SK-N-SH (cell line): ENCODE data around the gene DLG1. TPM values are rescaled to one million over a fixed set of nuclear protein-coding genes. Genes with fewer than 3 reads are reported as not detected.

Source experiments
- CTCF ChIA-PET: fragments of 300-600, 350-600 bp; formaldehyde crosslinking; extraction: SDS; loops from one replicate; lab custom pipeline; 2021; lab: Yijun Ruan, JAX
- POLR2A ChIA-PET: fragments of 350-600 bp; sonication (Branson Sonifier 250); formaldehyde crosslinking; extraction: SDS; loops from one replicate; lab custom pipeline; 2020; ENCODE audit warnings: antibody characterized with exemption, inconsistent platforms; lab: Yijun Ruan, JAX
- DNase-seq: peaks from one replicate; pipeline ENCODE4 v3.0.0; 2012
- H2AFZ ChIP-seq: fragments of 200-600 bp; sonication (generic); 2 replicates; pipeline ENCODE4 v1.8.1; 2016; ENCODE audit warnings: antibody characterized with exemption, mild to moderate bottlenecking, low read depth
- H3F3A ChIP-seq: fragments of 200-600 bp; sonication (generic); replicated peaks from 2 replicates; pipeline ENCODE3; 2016; ENCODE audit warnings: antibody characterized with exemption, mild to moderate bottlenecking; ENCODE audit not compliant: insufficient read depth
- H3K27ac ChIP-seq, 2 experiments: fragments of 200-500 bp in 1 of 2; fragments of 200-600 bp in 1 of 2; sonication (Bioruptor generic) in 1 of 2; sonication (generic), shearing (Covaris generic) in 1 of 2; 2 replicates each; pipeline versions ENCODE4 v1.5.1 to v1.6.1; 2014 to 2016; ENCODE audit warnings: low read depth in 2 of 2, inconsistent platforms in 1 of 2, low read length in 1 of 2, mild to moderate bottlenecking in 1 of 2, mixed read lengths in 1 of 2
- H3K27me3 ChIP-seq: fragments of 200-600 bp; sonication (generic), shearing (Covaris generic); 2 replicates; pipeline ENCODE4 v1.6.1; 2016; ENCODE audit warnings: mixed run types; ENCODE audit not compliant: insufficient read depth
- H3K36me3 ChIP-seq, 2 experiments: fragments of 200-500 bp in 1 of 2; fragments of 200-600 bp in 1 of 2; sonication (Bioruptor generic) in 1 of 2; sonication (generic) in 1 of 2; replicated peaks in 1 of 2; 2 replicates each; pipeline versions ENCODE3 to v1.5.1; 2014 to 2016; ENCODE audit warnings: low read length in 1 of 2, mild to moderate bottlenecking in 1 of 2; ENCODE audit not compliant: insufficient read depth in 2 of 2, control insufficient read depth in 1 of 2
- H3K4me1 ChIP-seq, 2 experiments: fragments of 200-500 bp in 1 of 2; fragments of 200-600 bp in 1 of 2; sonication (Bioruptor generic) in 1 of 2; sonication (generic), shearing (Covaris generic) in 1 of 2; 2 replicates each; pipeline versions ENCODE4 v1.5.1 to v1.6.1; 2014 to 2016; ENCODE audit warnings: low read depth in 1 of 2, low read length in 1 of 2, mixed run types in 1 of 2; ENCODE audit not compliant: insufficient read depth in 2 of 2, control insufficient read depth in 1 of 2
- H3K4me2 ChIP-seq: fragments of 200-600 bp; sonication (generic), shearing (Covaris generic); 2 replicates; pipeline ENCODE4 v1.6.1; 2017; ENCODE audit warnings: mixed run types
- H3K4me3 ChIP-seq, 2 experiments: fragments of 200-500 bp in 1 of 2; fragments of 200-600 bp in 1 of 2; sonication (Bioruptor generic) in 1 of 2; sonication (generic), shearing (Covaris generic) in 1 of 2; 2 replicates each; pipeline versions ENCODE4 v1.5.1 to v1.8.1; 2014 to 2016; ENCODE audit warnings: low read depth in 2 of 2, inconsistent platforms in 1 of 2, low read length in 1 of 2, mild to moderate bottlenecking in 1 of 2, mixed read lengths in 1 of 2, moderate library complexity in 1 of 2
- H3K79me2 ChIP-seq: fragments of 200-600 bp; sonication (generic); 2 replicates; pipeline ENCODE4 v1.8.1; 2017; ENCODE audit warnings: mild to moderate bottlenecking; ENCODE audit not compliant: insufficient read depth
- H3K9ac ChIP-seq: fragments of 200-600 bp; sonication (generic); 2 replicates; pipeline ENCODE4 v1.6.1; 2017; ENCODE audit warnings: mixed run types
- H3K9me2 ChIP-seq: fragments of 200-600 bp; sonication (generic); 2 replicates; pipeline ENCODE4 v1.6.1; 2017; ENCODE audit warnings: mixed run types
- H3K9me3 ChIP-seq: fragments of 200-600 bp; sonication (generic); 2 replicates; pipeline ENCODE4 v1.6.1; 2017; ENCODE audit warnings: mixed run types, mild to moderate bottlenecking, moderate library complexity
- H4K20me1 ChIP-seq: fragments of 200-600 bp; sonication (generic); 2 replicates; pipeline ENCODE4 v1.6.1; 2017; ENCODE audit warnings: mild to moderate bottlenecking, mixed run types; ENCODE audit not compliant: insufficient read depth
- ELF1 ChIP-seq: IDR thresholded peaks from 2 replicates; pipeline ENCODE4 v1.4.0; 2012
- FOSL2 ChIP-seq: IDR thresholded peaks from 2 replicates; pipeline ENCODE4 v1.4.0; 2012; ENCODE audit warnings: low read depth, mild to moderate bottlenecking, moderate library complexity, borderline replicate concordance
- FOXJ3 ChIP-seq: sonication (generic); formaldehyde crosslinking; IDR thresholded peaks from 2 replicates; pipeline ENCODE4 v1.5.1; 2020; ENCODE audit warnings: mild to moderate bottlenecking, missing genetic modification reagents
- FOXM1 ChIP-seq: IDR thresholded peaks from 2 replicates; pipeline ENCODE4 v1.4.0; 2012; ENCODE audit warnings: low read depth, mild to moderate bottlenecking
- GABPA ChIP-seq: IDR thresholded peaks from 2 replicates; pipeline ENCODE4 v1.4.0; 2012; ENCODE audit warnings: low read depth, mild to moderate bottlenecking
- JUND ChIP-seq: IDR thresholded peaks from 2 replicates; pipeline ENCODE4 v1.4.0; 2012
- TAF1 ChIP-seq: IDR thresholded peaks from 2 replicates; pipeline ENCODE4 v1.6.1; 2012; ENCODE audit warnings: low read depth, mild to moderate bottlenecking, low read length, moderate library complexity, borderline replicate concordance
- TEAD4 ChIP-seq: IDR thresholded peaks from 2 replicates; pipeline ENCODE4 v1.4.0; 2012; ENCODE audit warnings: mild to moderate bottlenecking, borderline replicate concordance; ENCODE audit not compliant: insufficient read depth
- YY1 ChIP-seq: IDR thresholded peaks from 2 replicates; pipeline ENCODE4 v1.4.0; 2012; ENCODE audit warnings: low read depth, mild to moderate bottlenecking
- WGBS: methylation state at CpG from one replicate; pipeline ENCODE4 v1.1.6; 2017; ENCODE audit warnings: low lambda C conversion rate; 5-methylcytosine and 5-hydroxymethylcytosine counted together
- polyA plus RNA-seq, 3 experiments: library from polyadenylated mRNA; depleted of rRNA; stranded (reverse); fragments of >200 nt; gene quantifications; 2 replicates each; pipeline ENCODE4 v1.2.3, GENCODE V29; 2012
- TF ChIP-seq, protein P1 (sequence below): fragments of 200-600 bp; sonication (generic); IDR thresholded peaks from 2 replicates; pipeline ENCODE4 v1.6.1; 2017; ENCODE audit warnings: antibody characterized with exemption, mild to moderate bottlenecking, moderate library complexity
- TF ChIP-seq, protein P2 (sequence below): IDR thresholded peaks from 2 replicates; pipeline ENCODE4 v1.4.0; 2012; ENCODE audit warnings: low read depth, borderline replicate concordance

The DLG1 gene
- polyA plus RNA-seq, 1 of the 3 experiments (the other 2 are of a cell fraction): 16.5 TPM

DNA sequence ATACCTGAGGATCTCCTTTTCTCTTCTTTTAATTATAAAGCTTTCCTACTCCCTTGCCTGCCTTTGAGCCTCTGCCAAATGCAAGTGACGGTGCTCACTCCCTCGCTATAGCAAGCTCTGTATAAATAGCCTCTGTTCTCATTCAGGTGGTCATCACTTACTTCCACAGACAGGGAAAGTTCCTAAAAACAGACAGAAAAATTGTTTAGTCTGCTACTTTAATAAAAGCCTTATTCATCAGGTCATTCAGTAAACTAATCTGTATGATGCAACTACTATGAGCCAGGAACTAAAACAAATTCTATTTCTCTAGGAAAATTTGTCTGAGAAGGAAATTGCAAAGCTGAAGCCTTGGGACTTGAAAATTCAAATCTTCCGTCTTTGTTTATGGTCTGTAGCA, 10.2 kb upstream of the DLG1 start:
- TF ChIP-seq TEAD4 (no peak), FOXJ3 (CRISPR knock-in tag) (no peak), GABPA (no peak), ELF1 (no peak)
- Histone ChIP-seq H3K27ac (peak overlapping the region; percentile 62 to 96; a peak in 3 of 4 replicates), H3K4me3 (no peak overlapping the region), H4K20me1 (no peaks in the 10 kb centered on the region), H3K79me2 (no peaks in the 10 kb centered on the region), H3K4me2 (0 out of 2 replicates have a peak overlapping the region, but pooled peaks have one; percentile 39), H3F3A (peaks cover 20% of the 10 kb centered on the region), H3K9me2 (no peaks in the 10 kb centered on the region), H3K4me1 (peaks cover 2 to 26% of the 10 kb centered on the region in 2 experiments; a peak in 3 of 4 replicates), H3K36me3 (no peaks in the 10 kb centered on the region), H3K9me3 (no peaks in the 10 kb centered on the region; the same call in 1 of the 2 replicates), H2AFZ (peak overlapping the region; percentile 41; the same call in 1 of the 2 replicates), H3K27me3 (no peaks in the 10 kb centered on the region), H3K9ac (peak overlapping the region; percentile 50; the same call in 1 of the 2 replicates)
- ChIA-PET POLR2A (no interaction called here), CTCF (interaction anchor here (0.8 kb wide), 1 partner anchor 193 kb away, joined by 3 read pairs; no protein-coding TSS in a partner anchor)
- 49% methylated on average over 3 of the region's 3 CpGs for WGBS
- DNase-seq: no peak

DNA sequence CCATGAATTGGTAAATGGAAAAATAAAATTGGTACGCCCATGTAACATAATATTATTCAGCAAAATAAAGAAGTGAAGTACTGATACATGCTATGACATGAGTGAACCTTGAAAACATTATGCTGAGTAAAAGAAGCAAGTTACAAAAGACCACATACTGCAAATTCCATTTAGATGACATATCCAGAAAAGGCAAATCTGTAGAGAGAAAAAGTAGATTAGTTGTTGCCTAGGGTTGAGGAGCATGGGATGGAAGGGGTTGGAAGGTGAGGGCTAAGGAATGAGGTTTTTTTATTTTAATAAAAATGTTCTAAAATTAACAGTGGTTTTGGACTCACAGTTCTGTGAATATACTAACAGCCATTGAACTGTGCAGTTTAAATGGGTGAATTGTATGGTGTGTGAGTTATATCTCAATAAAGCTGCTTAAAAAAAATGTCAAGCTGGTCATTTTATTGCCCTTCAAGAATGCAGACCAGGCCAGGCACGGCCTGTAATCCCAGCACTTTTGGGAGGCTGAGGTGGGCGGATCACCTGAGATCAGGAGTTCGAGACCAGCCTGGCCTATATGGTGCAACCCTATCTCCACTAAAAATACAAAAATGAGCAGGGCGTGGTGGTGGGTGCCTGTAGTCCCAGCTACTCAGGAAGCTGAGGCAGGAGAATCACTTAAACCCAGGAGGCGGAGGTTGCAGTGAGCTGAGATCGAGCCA, 8.1 kb upstream of the DLG1 start:
- no peaks in the 10 kb centered on the region for H3K79me2 ChIP-seq
- no peaks in the 10 kb centered on the region for H4K20me1 ChIP-seq
- peaks cover 2 to 26% of the 10 kb centered on the region in 2 experiments; a peak in 3 of 4 replicates for H3K4me1 ChIP-seq
- ChIA-PET POLR2A (no interaction called here), CTCF (interaction anchor here (1.2 kb wide), 1 partner anchor 82 kb away, joined by 3 read pairs; no protein-coding TSS in a partner anchor)
- TF ChIP-seq TAF1: no peak
- TF ChIP-seq YY1: no peak
- no peak for TF ChIP-seq GABPA
- TF ChIP-seq, protein P1, sequence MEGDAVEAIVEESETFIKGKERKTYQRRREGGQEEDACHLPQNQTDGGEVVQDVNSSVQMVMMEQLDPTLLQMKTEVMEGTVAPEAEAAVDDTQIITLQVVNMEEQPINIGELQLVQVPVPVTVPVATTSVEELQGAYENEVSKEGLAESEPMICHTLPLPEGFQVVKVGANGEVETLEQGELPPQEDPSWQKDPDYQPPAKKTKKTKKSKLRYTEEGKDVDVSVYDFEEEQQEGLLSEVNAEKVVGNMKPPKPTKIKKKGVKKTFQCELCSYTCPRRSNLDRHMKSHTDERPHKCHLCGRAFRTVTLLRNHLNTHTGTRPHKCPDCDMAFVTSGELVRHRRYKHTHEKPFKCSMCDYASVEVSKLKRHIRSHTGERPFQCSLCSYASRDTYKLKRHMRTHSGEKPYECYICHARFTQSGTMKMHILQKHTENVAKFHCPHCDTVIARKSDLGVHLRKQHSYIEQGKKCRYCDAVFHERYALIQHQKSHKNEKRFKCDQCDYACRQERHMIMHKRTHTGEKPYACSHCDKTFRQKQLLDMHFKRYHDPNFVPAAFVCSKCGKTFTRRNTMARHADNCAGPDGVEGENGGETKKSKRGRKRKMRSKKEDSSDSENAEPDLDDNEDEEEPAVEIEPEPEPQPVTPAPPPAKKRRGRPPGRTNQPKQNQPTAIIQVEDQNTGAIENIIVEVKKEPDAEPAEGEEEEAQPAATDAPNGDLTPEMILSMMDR: no peak
- peak; percentile 46; the same call in 1 of the 2 replicates for TF ChIP-seq JUND
- TF ChIP-seq FOSL2: peak; percentile 16; the same call in 1 of the 2 replicates
- TF ChIP-seq FOXM1: no peak
- TF ChIP-seq, protein P2, sequence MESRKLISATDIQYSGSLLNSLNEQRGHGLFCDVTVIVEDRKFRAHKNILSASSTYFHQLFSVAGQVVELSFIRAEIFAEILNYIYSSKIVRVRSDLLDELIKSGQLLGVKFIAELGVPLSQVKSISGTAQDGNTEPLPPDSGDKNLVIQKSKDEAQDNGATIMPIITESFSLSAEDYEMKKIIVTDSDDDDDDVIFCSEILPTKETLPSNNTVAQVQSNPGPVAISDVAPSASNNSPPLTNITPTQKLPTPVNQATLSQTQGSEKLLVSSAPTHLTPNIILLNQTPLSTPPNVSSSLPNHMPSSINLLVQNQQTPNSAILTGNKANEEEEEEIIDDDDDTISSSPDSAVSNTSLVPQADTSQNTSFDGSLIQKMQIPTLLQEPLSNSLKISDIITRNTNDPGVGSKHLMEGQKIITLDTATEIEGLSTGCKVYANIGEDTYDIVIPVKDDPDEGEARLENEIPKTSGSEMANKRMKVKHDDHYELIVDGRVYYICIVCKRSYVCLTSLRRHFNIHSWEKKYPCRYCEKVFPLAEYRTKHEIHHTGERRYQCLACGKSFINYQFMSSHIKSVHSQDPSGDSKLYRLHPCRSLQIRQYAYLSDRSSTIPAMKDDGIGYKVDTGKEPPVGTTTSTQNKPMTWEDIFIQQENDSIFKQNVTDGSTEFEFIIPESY: no peak
- H2AFZ ChIP-seq: no peak overlapping the region
- no peaks in the 10 kb centered on the region for H3K9me2 ChIP-seq
- H3K4me2 ChIP-seq: no peak overlapping the region
- no peak overlapping the region for H3K9ac ChIP-seq
- no peaks in the 10 kb centered on the region for H3K27me3 ChIP-seq
- H3F3A ChIP-seq: peaks cover 20% of the 10 kb centered on the region
- no peak for DNase-seq
- WGBS: 96% methylated on average over 6 of the region's 7 CpGs
- peak overlapping the region in 1 of 2 experiments; percentile 44; a peak in 2 of 4 replicates for H3K27ac ChIP-seq
- H3K4me3 ChIP-seq: no peak overlapping the region
- no peaks in the 10 kb centered on the region for H3K9me3 ChIP-seq
- no peaks in the 10 kb centered on the region for H3K36me3 ChIP-seq
